Activated CD4-positive, alpha-beta T cell treated with anti-CD3 and anti-CD28 coated beads, Interleukin-2, amount 50 U/mL, for 4 hours (primary cell): ENCODE data around the gene NTN5.
"Not testable (repeated sequence)": the region's sequence is repeated elsewhere in the genome, so short reads cannot be mapped to it uniquely, and the experiment has no call there.

Experiments used
- DNase-seq, 2 experiments: peaks; one replicate each; pipeline ENCODE4 v3.0.0-alpha.2; 2020

NTN5 gene

DNA sequence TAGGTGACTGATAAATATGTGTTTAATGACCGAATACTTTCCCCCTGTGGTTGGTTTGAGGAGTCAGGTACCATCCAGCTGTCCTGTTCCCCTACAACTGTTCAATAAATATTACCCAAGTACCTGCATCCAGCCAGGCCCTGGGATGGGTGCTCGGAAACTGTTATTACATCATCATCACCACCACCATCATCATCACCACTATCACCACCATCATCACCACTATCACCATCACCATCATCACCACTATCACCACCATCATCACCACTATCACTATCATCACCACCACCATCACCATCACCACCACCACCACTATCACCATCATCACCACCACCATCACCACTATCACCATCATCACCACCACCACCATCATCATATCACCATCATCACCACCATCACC is 4.1 kb downstream of the NTN5 start:
- DNase-seq = no peak

DNA sequence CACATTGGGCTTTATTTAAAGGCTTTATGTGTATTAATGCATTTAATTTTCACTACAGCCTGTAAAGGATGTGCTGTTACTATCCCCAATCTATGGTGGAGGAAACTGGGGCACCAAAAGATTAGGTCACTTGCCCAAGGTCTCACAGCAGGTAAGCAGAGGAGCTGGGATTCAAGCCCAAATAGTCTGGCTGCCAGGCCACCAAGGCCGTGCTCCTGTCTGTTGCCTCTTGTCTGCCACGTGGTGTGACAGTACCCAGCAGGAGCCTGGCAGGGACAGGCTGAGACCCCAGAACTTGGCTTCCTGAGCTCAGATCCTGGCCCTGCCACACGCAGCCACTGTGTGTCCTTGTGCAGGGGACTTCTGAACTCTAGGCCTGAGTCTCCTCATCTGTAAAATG is 4.5 kb downstream of the NTN5 start:
- DNase-seq = no peak

DNA sequence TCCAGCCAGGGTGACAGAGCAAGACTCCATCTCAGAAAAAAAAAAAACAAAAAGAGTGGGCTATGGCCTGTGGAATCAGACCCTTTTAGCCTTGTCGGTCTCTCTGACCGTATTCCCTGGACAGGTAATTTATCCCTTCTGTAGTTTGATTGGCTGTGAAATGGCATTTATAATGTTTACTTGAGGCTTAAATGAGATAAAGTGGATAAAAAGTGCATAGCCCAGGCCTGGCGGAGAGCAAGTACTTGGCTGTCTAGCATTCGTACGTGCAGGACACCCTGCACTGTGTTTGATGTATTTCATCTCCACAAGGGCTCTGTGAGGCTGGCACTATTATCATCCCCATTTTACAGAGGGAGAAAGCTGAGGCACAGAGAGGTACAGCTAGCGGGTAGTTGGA is 7.0 kb downstream of the NTN5 start:
- no peak for DNase-seq

DNA sequence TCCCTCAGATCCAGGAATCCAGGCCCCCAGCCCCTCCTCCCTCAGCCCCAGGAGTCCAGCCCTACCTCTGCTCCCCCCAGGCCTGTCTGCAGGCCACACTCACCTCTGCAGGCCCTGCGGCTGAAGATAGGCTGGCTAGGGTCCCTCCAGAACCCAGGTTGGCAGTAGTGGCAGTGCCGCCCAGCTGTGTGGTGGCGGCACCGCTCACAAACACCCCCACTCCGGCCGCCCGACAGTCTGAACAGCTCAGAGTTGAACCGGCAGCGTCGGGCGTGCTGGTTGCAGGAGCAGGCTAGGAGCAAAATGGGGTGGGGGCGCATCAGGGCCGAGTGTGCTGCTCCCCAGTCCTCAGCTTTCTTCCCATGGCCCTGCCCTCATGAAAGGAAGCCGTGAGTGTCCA is 8.3 kb downstream of the NTN5 start:
- no peak for DNase-seq

DNA sequence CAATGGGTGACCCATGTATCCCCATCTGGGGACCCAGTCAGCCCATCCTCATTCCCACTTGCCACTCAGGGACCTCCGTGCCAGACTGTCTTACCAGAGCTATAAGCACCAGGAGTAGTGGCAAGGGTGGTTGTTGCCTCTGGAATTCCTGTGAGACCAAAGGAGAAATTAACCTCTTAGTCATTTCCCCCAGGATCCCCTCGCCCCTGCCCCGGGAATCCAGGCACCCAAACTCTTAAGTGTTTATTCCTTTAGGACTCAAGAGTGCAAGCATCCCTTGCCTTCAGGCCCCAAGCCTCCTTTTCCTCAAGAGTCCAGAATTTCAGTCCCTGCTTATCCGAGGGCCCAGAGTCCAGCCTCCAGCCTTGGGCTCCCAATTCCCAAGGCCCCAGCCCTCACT is 9.2 kb downstream of the NTN5 start:
- DNase-seq = no peak

DNA sequence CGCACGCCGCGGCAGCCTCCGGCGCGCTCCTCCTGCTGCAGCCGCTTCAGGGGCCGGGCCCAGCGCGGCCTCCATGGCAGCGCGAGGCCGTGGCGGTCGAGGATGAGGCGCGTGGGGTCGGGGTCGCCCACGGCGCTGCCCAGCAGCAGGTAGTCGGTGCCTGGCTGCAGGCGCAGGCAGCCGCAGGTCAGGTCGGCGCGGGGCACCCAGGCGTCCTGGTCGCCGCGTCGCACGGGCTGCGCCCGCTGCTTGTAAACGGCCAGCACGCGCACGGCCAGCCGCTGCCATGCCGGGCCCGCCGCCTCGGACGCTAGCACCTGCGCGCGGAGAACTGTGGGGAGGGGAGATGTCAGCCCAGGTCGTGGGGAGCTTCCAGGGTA is 11.1 kb downstream of the NTN5 start:
- no peak for DNase-seq

DNA sequence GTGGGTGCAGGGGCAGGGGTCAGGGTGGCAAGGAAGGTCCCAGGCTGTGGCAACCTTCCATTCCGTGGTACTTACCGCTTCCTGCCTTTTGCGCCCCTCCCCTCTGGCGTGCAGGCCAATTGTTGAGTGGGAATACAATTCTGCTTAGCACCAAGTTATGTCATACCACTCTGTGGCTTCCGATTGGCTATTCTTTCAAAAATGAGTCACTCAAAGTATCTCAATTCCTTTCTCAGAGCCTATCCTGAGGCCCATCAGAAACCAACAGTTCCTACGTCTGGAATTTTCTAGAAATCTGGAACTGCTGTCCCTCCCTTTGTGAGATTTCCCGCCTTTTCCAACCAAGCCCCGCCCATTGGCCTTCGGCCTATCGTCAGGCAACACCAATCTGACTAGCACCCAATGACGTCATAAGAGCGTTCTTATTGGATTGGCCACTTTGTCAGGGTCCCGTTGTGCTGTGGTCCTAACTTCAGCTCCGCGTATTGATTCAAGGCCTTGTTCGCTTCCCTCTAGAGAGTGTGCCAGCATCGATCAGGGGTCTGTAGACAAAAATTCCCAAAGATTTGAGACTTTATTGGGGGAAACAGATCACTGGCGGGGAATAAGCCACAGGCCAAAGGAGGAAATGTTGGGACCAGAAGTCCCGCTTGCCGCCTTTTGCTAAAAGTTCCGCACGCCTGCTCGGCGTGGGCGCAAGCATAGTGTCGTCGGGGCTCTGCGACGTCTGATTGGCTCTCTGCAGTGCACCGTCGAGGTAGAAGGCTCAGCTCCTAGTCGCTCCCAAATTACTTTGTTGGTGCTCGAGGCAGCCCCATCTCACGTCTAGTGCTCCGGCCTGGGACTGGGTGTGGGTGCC is 11.7 kb downstream of the NTN5 start:
- peak; percentile 66 to 69 for DNase-seq

DNA sequence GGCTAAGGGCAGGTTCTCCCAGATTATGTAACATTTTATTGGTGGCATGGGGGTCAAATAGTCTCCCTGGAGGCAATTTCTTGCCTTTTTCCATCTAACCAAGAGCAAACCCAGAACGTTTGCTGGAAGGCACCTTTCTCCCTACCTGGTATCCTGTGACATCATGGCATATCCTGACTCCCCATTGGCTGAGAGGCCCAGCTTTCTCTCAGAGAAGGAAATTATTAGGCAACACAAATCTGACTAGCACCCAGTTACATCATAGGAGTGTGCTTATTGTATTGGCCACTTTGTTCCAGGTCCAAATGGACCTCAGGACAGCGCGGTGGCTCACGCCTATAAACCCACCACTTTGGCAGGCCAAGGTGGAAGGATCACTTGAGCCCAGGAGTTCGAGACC is 13.0 kb downstream of the NTN5 start:
- no peak for DNase-seq

DNA sequence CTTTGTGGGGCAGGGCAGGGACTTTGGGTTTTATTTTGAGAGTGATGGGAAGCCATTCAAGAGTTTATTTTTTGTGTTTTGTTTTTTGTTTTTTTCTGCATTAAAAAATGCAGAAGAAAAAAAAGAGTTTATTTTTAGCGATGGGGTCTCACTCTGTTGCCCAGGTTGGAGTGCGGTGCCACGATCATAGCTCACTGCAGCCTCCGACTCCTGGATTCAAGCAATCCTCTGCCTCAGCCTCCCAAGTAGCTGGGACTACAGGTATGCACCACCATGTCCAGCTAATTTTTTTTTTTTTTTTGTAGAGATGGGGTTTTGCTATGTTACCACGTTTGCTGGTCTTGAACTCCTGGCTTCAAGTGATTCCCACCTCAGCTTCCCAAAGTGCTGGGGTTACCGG is 14.3 kb downstream of the NTN5 start:
- DNase-seq = no peak

DNA sequence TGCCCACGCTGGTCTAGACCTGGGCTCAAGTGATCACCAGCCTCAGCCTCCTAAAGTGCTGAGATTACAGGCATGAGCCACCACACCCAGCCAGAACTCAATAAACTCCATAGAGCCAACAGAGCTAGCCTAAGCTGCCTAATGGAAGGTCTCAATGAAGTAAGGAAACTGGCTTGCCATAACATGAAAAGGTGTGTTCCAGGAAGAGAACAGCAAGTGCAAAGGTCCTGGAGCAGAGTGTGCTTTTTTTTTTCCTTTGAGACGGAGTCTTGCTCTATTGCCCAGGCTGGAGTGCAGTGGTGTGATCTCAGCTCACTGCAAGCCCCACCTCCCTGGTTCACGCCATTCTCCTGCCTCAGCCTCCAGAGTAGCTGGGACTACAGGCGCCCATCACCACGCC is 15.0 kb downstream of the NTN5 start:
- DNase-seq = not testable (repeated sequence)

DNA sequence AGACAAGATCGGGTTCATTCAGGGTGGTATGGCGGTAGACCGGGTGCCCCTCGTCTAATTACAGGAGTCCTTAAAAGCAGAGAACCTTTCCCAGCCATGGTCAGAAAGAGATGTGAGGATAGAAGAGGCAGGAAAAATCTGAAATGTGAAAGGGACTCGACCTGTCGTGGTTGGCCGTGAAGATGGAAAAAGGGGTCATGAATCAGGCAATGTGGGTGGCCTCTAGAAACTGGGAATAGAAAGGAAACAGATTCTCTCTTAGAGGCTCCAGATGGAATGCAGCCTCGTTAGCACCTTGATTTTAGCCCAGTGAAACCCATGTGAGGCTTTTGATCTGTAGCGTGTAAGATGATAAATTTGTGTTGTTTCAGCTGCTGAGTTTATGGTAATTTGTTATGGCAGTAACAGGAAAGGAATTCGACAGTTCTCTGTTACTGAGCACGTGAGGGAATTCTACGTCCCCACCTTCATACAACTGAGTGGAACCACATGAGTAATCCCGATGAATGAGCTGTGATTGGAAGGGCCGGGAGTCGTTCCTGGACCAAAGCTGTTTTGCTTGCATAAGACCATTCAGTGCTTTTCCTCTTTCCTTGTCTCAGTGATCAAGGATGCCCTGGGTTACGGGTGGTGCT is 15.9 kb downstream of the NTN5 start:
- DNase-seq = no peak

DNA sequence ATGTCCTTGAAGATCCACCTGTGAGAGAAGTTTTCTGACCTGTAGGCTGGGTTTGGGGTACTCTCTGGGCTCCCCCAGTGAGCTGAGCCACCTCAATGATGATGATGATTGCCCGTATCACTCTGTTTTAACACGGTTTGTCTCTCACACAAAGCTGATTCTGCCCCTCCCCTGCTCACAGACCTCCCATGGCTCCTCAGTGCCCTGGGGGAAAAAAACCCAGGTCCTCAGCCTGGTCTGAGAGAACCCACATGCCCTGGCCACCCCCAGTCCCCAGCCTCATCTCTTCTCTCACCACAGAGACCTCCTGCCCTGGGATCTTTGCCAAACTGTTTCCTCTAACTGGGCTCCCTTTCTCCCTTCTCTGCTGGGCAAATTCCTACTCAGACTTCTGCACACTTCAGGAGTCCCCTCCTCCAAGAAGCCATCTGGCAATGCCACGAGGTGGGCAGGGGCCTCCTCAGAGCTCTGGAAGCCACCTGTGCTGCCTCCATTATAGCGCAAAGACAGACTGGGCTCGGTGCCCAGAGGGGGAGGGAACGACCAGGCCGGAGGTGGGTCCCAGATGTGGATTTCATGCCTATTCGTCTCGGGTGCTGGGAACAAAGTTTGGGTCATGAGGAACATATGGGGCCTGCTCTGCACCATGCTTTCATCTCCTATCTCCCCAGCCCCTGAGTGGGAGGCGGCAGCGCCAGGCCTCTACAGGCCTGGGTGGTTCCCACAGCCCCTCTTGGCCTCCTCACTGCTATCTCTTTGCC is 18.3 kb downstream of the NTN5 start:
- DNase-seq = no peak

DNA sequence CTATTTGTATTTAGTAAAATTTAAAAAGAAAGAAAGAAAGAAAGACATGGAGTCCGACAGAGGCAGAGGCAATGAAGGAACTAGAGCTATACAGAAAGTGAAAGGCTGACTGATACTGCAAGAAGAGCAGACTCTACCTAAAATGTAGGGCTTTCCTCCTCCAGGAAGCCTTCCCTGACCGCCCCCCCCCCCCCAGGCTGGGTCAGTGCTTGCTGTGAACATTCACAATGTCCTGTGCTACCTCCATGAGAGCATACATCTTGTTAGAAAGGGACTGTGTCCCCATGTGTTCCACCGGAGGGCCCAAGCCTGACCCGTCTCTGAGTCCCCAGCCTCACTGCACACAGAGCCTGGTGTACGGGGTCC is 21.2 kb downstream of the NTN5 start:
- DNase-seq = no peak

DNA sequence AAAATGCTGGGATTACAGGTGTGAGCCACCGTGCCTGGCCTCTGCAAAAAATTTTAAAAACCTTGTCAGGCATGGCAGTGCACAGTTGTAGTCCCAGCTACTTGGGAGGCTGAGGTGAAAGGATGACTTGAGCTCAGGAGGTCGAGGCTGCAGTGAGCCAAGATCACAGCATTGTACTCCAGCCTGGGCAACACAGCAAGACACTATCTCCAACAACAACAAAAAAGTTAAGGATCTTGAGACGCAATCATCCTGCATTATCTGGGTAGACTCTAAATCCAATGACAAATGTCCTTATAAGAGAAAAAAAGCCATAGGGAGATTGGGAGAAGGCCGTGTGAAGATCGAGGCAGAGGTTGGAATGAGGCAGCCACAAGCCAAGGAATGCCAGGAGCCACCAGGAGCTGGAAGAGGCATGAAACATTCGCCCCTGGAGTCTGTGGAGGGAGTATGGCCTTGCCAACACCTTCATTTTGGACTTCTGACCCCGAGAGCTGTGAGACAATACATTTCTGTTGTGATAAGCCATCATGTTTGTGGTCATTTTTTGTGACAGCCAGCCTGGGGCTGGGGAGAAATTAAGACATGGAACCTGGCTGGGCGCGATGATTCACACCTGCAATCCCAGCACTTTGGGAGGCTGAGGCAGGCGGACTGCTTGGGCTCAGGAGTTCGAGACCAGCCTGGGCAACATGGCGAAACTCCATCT is 21.7 kb downstream of the NTN5 start:
- no peak for DNase-seq

DNA sequence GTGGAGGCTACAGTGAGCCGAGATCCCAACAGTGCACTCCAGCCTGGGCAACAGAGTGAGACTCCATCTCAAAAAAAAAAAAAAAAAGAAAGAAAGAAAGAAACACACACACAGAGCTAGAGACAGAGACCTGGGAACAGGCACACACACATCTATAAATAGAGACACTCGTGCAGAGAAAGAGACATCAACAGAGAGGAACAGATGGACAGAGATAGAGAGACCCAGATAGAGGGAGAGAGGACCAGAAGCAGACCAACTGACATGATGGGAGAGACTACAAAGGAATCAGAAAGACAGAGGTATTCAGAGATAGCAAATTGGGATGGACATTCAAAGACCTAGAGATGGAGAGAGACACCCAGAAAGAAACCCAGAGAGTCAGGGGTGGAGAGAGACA is 24.7 kb downstream of the NTN5 start:
- no peak for DNase-seq

DNA sequence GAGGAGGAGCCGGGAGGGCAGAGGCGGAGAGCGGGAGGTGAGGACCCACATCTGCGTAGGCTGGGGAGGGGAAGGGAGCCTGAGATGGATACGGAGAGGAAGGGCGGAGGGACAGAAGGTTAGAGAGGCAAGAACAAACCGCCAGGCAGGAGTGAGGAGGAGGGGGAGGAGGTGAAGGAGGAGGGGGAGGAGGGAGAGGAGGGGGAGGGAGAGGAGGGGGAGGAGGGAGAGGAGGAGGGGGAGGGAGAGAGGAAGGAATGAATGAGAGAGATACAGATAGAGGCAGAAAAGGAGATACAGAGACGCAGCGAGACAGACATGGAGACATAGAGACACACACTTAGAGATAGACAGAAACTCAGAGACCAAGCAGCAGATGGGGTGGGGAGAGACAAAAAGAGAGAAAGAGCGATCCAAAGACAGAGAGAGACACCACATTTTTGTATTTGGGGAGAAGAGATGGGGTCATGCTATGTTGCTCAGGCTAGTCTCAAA is 26.0 kb downstream of the NTN5 start:
- DNase-seq = no peak

DNA sequence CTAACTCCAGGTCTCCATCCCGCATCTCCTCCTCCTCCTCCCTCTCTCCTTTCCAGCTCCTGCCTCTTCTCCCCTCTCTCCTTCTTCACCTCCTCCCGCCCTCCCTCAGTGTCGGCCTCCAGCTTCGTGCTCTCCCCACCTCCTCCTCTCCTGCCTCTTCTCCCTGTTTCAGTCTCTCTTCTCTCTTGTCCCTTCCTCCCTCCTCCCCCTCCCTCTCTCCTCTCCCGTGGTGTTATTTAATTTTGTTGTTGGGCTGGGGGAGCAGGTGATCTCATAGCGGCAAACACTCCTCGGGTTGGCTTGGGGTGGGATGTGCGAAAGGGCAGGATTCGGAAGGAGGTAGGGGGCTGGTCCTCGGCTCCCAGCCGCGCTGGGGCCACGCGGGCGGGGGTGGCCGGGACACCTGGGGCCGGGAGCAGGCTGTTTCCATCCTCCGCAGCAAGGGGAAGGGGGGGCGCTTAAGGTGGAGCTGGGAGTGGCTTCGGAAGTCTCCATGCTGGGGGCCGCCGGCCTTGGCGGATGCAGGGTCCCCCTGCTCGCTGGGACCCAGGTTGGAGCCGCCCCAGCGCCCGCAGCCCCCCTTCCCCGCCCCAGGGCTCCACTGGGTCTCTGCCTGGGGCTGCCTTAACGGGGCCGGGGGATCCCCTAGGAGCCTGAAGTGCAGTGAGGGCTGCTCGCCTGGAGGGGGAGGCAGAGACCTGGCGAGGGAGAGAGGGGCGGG is 26.7 kb downstream of the NTN5 start, which contains the start of gene CA11:
CA11 (minus strand) TSS at position 187 of the 721 bp plus-strand sequence. CDS start 555 bp downstream, outside the sequence.
- DNase-seq = peak; percentile 91 to 92

DNA sequence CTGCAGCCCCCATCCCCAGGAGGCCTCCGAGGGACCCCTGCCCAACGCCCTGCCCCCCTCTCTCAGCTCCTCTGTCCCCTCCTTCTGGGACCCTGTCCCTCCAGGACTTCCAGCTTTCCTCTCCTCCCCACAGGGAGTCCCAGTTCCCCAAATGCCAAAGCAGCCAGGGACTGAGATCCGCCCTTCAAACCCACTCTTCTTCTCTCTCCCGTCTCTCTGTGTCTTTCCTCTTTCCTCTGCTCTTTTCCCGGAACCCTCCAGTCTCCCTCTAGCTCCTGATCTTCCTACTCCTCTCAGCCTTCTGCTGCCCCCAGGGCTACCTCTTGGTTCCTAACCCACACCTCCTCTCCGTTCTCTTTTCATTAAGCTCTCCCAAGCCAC is 27.2 kb downstream of the NTN5 start:
- DNase-seq = no peak

DNA sequence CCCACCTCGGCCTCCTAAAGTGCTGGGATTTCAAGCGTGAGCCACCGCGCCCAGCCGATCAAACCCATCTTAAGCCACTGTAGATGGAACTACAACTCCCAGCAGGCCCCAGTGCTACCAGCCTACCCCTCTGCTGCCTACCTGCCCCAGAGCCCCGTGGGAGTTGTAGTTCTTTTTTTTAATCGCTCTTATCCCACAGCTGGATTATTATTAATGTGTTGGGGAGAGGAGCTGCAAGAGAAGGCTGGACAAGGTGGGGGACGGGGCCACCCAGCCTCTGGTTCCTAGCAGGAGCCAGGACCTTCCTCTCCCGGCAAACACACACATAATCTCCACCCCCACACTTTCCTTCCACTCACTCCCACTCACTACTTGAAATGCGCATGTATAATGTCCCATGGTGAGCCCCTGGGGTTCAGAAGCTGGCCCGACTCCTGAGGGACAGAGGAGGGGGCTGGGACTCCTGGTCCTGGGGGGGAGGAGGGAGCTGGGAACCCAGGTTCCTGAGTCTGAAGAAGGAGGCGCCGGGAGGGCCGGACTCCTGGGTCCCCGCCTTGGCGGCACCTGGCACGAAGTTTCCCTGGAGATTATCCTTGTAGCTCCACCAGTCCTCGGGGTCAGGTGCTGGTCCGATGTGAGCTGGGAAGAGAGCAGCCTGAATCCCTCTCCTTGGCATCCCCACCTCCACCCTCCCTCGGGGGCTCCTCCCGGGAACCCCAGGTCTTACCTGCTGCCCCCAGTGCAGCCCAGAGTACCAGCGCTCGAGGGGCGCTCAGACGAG is 27.8 kb downstream of the NTN5 start:
- peak; percentile 65 to 70 for DNase-seq

DNA sequence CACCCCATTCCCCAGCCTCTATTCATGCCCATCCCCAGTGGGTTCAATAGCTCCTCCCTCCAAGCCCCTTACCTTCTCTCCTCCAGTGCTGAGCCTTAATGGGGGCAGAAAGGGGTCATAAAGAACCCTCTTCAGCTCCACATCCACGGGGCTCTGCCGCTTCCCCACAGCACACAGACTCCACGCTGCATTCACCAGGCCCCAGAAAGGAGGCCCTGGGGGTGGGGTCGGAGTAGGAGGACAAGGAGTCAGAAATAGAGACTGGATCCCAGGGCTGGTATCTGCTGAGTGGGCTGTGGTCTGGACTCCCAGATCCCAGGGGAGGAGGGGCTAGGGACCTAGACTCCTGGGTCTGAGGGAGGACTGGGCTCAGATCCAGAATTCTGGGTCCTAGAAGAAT is 28.5 kb downstream of the NTN5 start:
- no peak for DNase-seq

DNA sequence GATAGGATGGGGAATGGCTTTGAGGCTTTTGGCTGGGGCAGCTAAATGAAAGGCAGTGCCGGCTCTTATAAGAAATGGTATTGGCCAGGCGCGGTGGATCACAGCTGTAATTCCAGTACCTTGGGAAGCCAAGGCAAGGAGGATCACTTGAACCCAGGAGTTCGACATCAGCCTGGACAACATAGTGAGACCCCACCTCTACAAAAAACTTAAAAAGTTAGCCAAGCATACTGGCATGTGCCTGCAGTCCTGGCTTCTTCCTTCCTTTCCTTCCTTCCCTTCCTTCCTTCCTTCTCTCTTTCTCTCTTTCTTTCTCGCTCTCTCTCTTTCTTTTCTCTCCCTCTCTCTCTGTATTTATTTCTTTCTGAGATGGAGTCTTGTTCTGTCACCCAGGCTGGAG is 30.0 kb downstream of the NTN5 start:
- no peak for DNase-seq

DNA sequence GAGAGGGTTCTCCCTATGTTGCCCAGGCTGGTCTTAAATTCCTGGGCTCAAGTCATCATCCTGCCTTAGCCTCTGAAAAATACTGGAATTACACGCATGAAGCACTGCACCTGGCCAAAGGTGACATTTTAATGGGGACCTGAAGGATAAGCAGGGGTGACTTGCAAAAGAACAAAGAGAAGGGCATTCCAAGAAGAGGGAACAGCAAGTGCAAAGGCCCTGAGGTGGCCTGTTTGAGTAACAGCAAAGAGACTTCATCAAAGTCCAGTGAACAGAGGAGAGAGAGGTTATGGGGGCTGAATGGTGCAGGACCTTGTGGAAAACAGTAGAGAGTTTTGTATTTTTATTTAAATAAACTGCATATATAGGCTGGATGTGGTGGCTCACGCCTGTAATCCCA is 31.0 kb downstream of the NTN5 start:
- DNase-seq = no peak
